WTC11 (cell line): ENCODE data around the gene LAMTOR4. TPM values are rescaled to one million over a fixed set of nuclear protein-coding genes. Genes with fewer than 3 reads are reported as not detected.
A peak's percentile ranks its signal among the peaks of the same experiment; 100 is the strongest.

Experiments used
- ATAC-seq: fragments of 200-7000 bp; cut with Tn5 transposase; 2 replicates; pipeline ENCODE4 v1.10.0; 2021; ENCODE audit warnings: mild to moderate bottlenecking, moderate library complexity
- CTCF ChIA-PET: fragments of 300-600 bp; sonication (Branson Sonifier 250); formaldehyde crosslinking; loops from one replicate; lab custom pipeline; 2021; ENCODE audit warnings: antibody characterized with exemption; lab: Charles Lee
- POLR2A ChIA-PET: fragments of 350-600 bp; sonication (Branson Sonifier 250); formaldehyde crosslinking; loops from one replicate; lab custom pipeline; 2021; ENCODE audit warnings: antibody characterized with exemption; lab: Charles Lee
- DNase-seq: peaks from one replicate; pipeline ENCODE4 v3.0.0; 2021; ENCODE audit warnings: low spot score
- H3K27ac Mint-ChIP-seq: 2 replicates; pipeline ENCODE4 v1.8.0; 2021; ENCODE audit warnings: mixed read lengths
- H3K27me3 Mint-ChIP-seq: 2 replicates; pipeline ENCODE4 v1.8.0; 2021; ENCODE audit warnings: low read depth, mild to moderate bottlenecking, moderate library complexity, mixed read lengths
- H3K36me3 Mint-ChIP-seq: 2 replicates; pipeline ENCODE4 v1.8.0; 2021; ENCODE audit warnings: mixed read lengths
- H3K4me1 Mint-ChIP-seq: 2 replicates; pipeline ENCODE4 v1.8.0; 2022; ENCODE audit warnings: mixed read lengths
- H3K4me3 Mint-ChIP-seq: 2 replicates; pipeline ENCODE4 v1.8.0; 2021; ENCODE audit warnings: mild to moderate bottlenecking, moderate library complexity, mixed read lengths
- H3K9me3 Mint-ChIP-seq: 2 replicates; pipeline ENCODE4 v1.8.0; 2021; ENCODE audit warnings: mixed read lengths
- ATF1 ChIP-seq: sonication (generic); formaldehyde crosslinking; IDR thresholded peaks from 2 replicates; pipeline ENCODE4 v1.8.1; 2023; ENCODE audit warnings: mild to moderate bottlenecking, moderate library complexity, missing genetic modification reagents
- CBFB ChIP-seq: sonication (generic); formaldehyde crosslinking; IDR thresholded peaks from 2 replicates; pipeline ENCODE4 v1.8.1; 2022; ENCODE audit warnings: mild to moderate bottlenecking, low read depth, missing genetic modification reagents
- CREM ChIP-seq: sonication (generic); formaldehyde crosslinking; IDR thresholded peaks from 2 replicates; pipeline ENCODE4 v1.8.1; 2022; ENCODE audit warnings: mild to moderate bottlenecking, missing genetic modification reagents, moderate library complexity
- E2F1 ChIP-seq: sonication (generic); formaldehyde crosslinking; IDR thresholded peaks from 2 replicates; pipeline ENCODE4 v1.8.0; 2022; ENCODE audit warnings: mild to moderate bottlenecking, missing genetic modification reagents
- EMX1 ChIP-seq: fragments of 250-450 bp; sonication (Bioruptor Pico); IDR thresholded peaks from 2 replicates; pipeline ENCODE4 v1.8.0; 2021; ENCODE audit warnings: mild to moderate bottlenecking
- OVOL2 ChIP-seq: fragments of 250-450 bp; sonication (Bioruptor Pico); IDR thresholded peaks from 2 replicates; pipeline ENCODE4 v1.9.0; 2021; ENCODE audit warnings: mild to moderate bottlenecking, borderline replicate concordance
- RORB ChIP-seq: fragments of 250-450 bp; sonication (Bioruptor Pico); IDR thresholded peaks from 2 replicates; pipeline ENCODE4 v1.9.0; 2021; ENCODE audit warnings: mild to moderate bottlenecking
- TEAD1 ChIP-seq: sonication (generic); formaldehyde crosslinking; IDR thresholded peaks from 2 replicates; pipeline ENCODE4 v1.8.0; 2022; ENCODE audit warnings: mild to moderate bottlenecking, missing genetic modification reagents
- TEAD4 ChIP-seq: sonication (generic); formaldehyde crosslinking; IDR thresholded peaks from 2 replicates; pipeline ENCODE4 v1.8.0; 2022; ENCODE audit warnings: mild to moderate bottlenecking, missing genetic modification reagents
- ZNF121 ChIP-seq: sonication (generic); formaldehyde crosslinking; IDR thresholded peaks from 2 replicates; pipeline ENCODE4 v1.8.0; 2023; ENCODE audit warnings: missing genetic modification reagents
- ZNF317 ChIP-seq: sonication (generic); formaldehyde crosslinking; IDR thresholded peaks from 2 replicates; pipeline ENCODE4 v1.8.1; 2023; ENCODE audit warnings: low read depth, mild to moderate bottlenecking, moderate library complexity, missing genetic modification reagents, borderline replicate concordance
- ZNF396 ChIP-seq: fragments of 250-450 bp; sonication (Bioruptor Pico); IDR thresholded peaks from 2 replicates; pipeline ENCODE4 v1.8.0; 2021; ENCODE audit warnings: mild to moderate bottlenecking, moderate library complexity, borderline replicate concordance
- total RNA-seq: library from RNA; stranded (reverse); gene quantifications from 3 replicates; pipeline ENCODE4 v1.2.3, GENCODE V29; 2021
- TF ChIP-seq, protein P1 (sequence below): fragments of 250-450 bp; sonication (Bioruptor Pico); IDR thresholded peaks from 2 replicates; pipeline ENCODE4 v2.1.2; 2022; ENCODE audit warnings: mild to moderate bottlenecking, moderate library complexity
- TF ChIP-seq, protein P2 (sequence below): fragments of 250-450 bp; sonication (Bioruptor Pico); conservative IDR thresholded peaks from 2 replicates; pipeline ENCODE4 v1.9.0; 2021; ENCODE audit warnings: mild to moderate bottlenecking

LAMTOR4 gene
- total RNA-seq, 1 experiment from 2014 or later, result 199 TPM

GRCh38 chr7:100102950-100103840, 45.5 kb upstream of the LAMTOR4 start:
- DNase-seq (no peak), ATAC-seq (no peak)
- Mint-ChIP-seq H3K27me3 (no peaks in the 10 kb centered on the region), H3K4me3 (peak overlapping the region; percentile 91), H3K9me3 (no peaks in the 10 kb centered on the region), H3K27ac (peak overlapping the region; percentile 90), H3K4me1 (peaks cover 22% of the 10 kb centered on the region), H3K36me3 (peaks cover 43% of the 10 kb centered on the region)
- TF ChIP-seq TEAD1 (CRISPR knock-in tag), result no peak
- TF ChIP-seq TEAD4 (CRISPR knock-in tag), result no peak
- peak; percentile 63; the same call in 1 of the 2 replicates for TF ChIP-seq ZNF121 (CRISPR knock-in tag)
- TF ChIP-seq EMX1 (CRISPR knock-in tag), result no peak
- ChIA-PET CTCF (interaction anchor here (1.1 to 3.2 kb wide), 8 partner anchors 9 to 74 kb away, joined by 3 to 23 read pairs (median 6); partner anchors contain the start of genes GPC2 and ZSCAN21), POLR2A (interaction anchor here (0.7 to 2.7 kb wide), 4 partner anchors 9 to 160 kb away, joined by 5 to 17 read pairs (median 9); partner anchors contain the start of gene CNPY4)

GRCh38 chr7:100105534-100105933, 43.2 kb upstream of the LAMTOR4 start:
- Mint-ChIP-seq H3K27me3 (no peaks in the 10 kb centered on the region), H3K9me3 (no peaks in the 10 kb centered on the region), H3K36me3 (peaks cover 37% of the 10 kb centered on the region), H3K4me3 (no peak overlapping the region), H3K4me1 (peaks cover 5% of the 10 kb centered on the region), H3K27ac (no peak overlapping the region)
- CTCF ChIA-PET, result interaction anchor here (1.2 to 1.9 kb wide), 2 partner anchors 25 kb away, joined by 4 to 7 read pairs; no protein-coding TSS in a partner anchor
- TF ChIP-seq ZNF121 (CRISPR knock-in tag), result 0 out of 2 replicates have a peak, but pooled peaks have one; percentile 26
- TF ChIP-seq, protein P1, sequence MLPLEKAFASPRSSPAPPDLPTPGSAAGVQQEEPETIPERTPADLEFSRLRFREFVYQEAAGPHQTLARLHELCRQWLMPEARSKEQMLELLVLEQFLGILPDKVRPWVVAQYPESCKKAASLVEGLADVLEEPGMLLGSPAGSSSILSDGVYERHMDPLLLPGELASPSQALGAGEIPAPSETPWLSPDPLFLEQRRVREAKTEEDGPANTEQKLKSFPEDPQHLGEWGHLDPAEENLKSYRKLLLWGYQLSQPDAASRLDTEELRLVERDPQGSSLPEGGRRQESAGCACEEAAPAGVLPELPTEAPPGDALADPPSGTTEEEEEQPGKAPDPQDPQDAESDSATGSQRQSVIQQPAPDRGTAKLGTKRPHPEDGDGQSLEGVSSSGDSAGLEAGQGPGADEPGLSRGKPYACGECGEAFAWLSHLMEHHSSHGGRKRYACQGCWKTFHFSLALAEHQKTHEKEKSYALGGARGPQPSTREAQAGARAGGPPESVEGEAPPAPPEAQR (CRISPR knock-in tag), result no peak
- DNase-seq (no peak), ATAC-seq (no peak)
- POLR2A ChIA-PET, result no interaction called here

- no peak overlapping the region for H3K27ac Mint-ChIP-seq
- H3K36me3 Mint-ChIP-seq, result peaks cover 48% of the 10 kb centered on the region
- POLR2A ChIA-PET, result no interaction called here
- TF ChIP-seq RORB (no peak), OVOL2 (CRISPR knock-in tag) (no peak)
- TF ChIP-seq, protein P2, sequence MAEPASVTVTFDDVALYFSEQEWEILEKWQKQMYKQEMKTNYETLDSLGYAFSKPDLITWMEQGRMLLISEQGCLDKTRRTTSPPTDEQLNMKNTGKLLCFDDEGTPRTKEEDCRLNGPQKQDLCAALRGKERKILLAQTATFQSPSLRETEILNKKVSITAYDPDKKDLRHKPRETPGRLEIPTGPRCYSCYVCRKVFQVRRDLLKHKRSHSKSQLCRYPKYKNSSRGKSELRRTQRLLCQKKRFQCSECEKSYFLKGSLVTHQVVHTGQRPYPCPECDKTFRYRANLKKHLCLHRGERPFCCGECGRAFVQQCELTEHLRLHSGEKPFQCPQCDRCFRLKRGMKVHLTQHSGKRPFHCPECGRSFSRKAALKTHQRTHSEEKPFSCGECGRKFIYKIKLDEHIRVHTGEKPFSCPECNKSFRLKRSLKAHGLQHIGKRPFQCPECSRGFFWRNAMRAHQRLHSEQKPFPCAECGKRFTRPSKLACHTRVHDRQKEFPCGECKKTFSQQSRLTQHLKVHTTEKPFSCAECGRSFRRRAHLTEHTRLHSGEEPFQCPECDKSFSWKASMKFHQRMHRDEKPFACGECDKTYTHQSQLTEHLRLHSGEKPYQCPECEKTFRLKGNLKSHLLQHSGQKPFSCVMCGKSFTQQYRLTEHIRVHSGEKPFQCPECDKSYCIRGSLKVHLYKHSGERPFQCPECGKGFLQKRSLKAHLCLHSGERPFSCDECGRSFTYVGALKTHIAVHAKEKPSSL (CRISPR knock-in tag), result no peak
- peaks cover 5% of the 10 kb centered on the region for H3K4me1 Mint-ChIP-seq
- H3K9me3 Mint-ChIP-seq, result no peaks in the 10 kb centered on the region
- CTCF ChIA-PET, result interaction anchor here (1.9 kb wide), 1 partner anchor 24 kb away, joined by 7 read pairs; no protein-coding TSS in a partner anchor
- H3K4me3 Mint-ChIP-seq, result no peak overlapping the region
- DNase-seq, result no peak
- ATAC-seq, result no peak
- H3K27me3 Mint-ChIP-seq, result no peaks in the 10 kb centered on the region
These were observed 42.1 kb upstream of the LAMTOR4 start for GRCh38 chr7:100106633-100107032.

- no peak overlapping the region for H3K27ac Mint-ChIP-seq
- no peak for TF ChIP-seq CREM (CRISPR knock-in tag)
- no peak for TF ChIP-seq ZNF317 (CRISPR knock-in tag)
- no peak for TF ChIP-seq ATF1
- no peak for TF ChIP-seq E2F1 (CRISPR knock-in tag)
- no peak for TF ChIP-seq CBFB
- TF ChIP-seq ZNF396 (CRISPR knock-in tag), result no peak
- TF ChIP-seq, all 79 proteins: peak for 0
- no peak for ATAC-seq
- ChIA-PET POLR2A (no interaction called here), CTCF (interaction anchor here (1.9 kb wide), 1 partner anchor 24 kb away, joined by 7 read pairs; no protein-coding TSS in a partner anchor)
- Mint-ChIP-seq H3K4me3 (no peak overlapping the region), H3K9me3 (no peaks in the 10 kb centered on the region), H3K27me3 (no peaks in the 10 kb centered on the region), H3K36me3 (peaks cover 51% of the 10 kb centered on the region), H3K4me1 (peaks cover 5% of the 10 kb centered on the region)
- no peak for DNase-seq
These were observed 41.5 kb upstream of the LAMTOR4 start for GRCh38 chr7:100107125-100107737.
